Stomach (tissue), 4 donors: Measurements from ENCODE around the gene TCF7L1.
A peak's percentile ranks its signal among the peaks of the same experiment; 100 is the strongest.

Source experiments
- CTCF ChIP-seq, 7 experiments: fragments of 450-650 bp in 4 of 7; fragments of 200-600 bp in 3 of 7; sonication (generic) in 3 of 7; IDR thresholded peaks; one replicate each; pipeline ENCODE4 v1.5.1; 2016 to 2019; ENCODE audit warnings: antibody characterized with exemption in 7 of 7, control low read depth in 2 of 7, mild to moderate bottlenecking in 1 of 7
- POLR2A ChIP-seq, 4 donors: fragments of 450-650 bp; IDR thresholded peaks; one replicate each; pipeline ENCODE4 v1.6.1; 2016; ENCODE audit warnings: antibody characterized with exemption in 4 of 4, control low read depth in 2 of 4, mild to moderate bottlenecking in 1 of 4, moderate library complexity in 1 of 4
- POLR2AphosphoS5 ChIP-seq, 3 donors: sonication (generic); formaldehyde crosslinking; IDR thresholded peaks; one replicate each; pipeline ENCODE4 v1.6.1; 2016; ENCODE audit warnings: antibody characterized with exemption in 3 of 3

- TF ChIP-seq POLR2A (IDR thresholded peaks at IDR 0.05) (no peak), CTCF (IDR thresholded peaks at IDR 0.05) (peak in 5 of 7 experiments; percentile 37 to 93 (median 80)), POLR2AphosphoS5 (IDR thresholded peaks at IDR 0.05) (no peak)
Measured at GRCh38 chr2:85266146-85267041, 133.2 kb downstream of the TCF7L1 start.
